Stimulated activated CD8-positive, alpha-beta memory T cell treated with anti-CD3 and anti-CD28 coated beads, Interleukin-12 subunit alpha, Interleukin-12 subunit beta, amount 100 ng/mL, for 1 hour (primary cell): ENCODE results near the gene WIPI1.
"Not testable (repeated sequence)": the region's sequence is repeated elsewhere in the genome, so short reads cannot be mapped to it uniquely, and the experiment has no call there.

Source experiments
- DNase-seq: peaks from one replicate; pipeline ENCODE4 v3.0.0-alpha.2; 2020; ENCODE audit warnings: low read depth

The WIPI1 gene

GRCh38 chr17:68383443-68384321 is 73.6 kb downstream of the WIPI1 start:
- DNase-seq = no peak

GRCh38 chr17:68383120-68383442 is 74.2 kb downstream of the WIPI1 start:
- no peak for DNase-seq

DNA sequence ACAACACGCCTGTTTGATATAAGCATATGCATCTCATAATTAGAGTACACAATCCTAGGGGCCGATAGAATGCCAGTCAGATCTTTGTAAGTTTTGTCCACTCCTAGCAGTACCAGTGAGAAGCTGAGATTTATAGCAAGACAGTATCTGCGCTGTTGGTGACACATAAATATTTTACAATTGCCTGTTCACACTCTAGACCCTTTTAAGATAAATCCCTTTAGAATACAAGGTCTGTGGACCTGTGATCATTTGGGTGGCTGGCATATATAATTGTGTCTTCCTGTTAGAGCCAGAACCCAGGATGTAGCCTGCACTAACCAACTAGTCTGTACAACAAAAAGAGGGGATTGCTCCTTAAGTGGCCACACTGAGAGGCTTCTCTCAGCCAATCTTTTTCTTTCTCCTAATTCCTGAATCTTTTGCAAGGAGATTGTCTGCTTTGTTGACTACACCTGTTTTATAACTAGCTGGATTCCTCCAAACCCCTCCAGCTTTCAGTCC is 74.7 kb downstream of the WIPI1 start:
- DNase-seq = no peak

- no peak for DNase-seq
Measured at GRCh38 chr17:68381076-68381900, 76.0 kb downstream of the WIPI1 start.

GRCh38 chr17:68379692-68380677 is 77.3 kb downstream of the WIPI1 start:
- DNase-seq = no peak

GRCh38 chr17:68379177-68379510 is 78.2 kb downstream of the WIPI1 start:
- DNase-seq = no peak

DNA sequence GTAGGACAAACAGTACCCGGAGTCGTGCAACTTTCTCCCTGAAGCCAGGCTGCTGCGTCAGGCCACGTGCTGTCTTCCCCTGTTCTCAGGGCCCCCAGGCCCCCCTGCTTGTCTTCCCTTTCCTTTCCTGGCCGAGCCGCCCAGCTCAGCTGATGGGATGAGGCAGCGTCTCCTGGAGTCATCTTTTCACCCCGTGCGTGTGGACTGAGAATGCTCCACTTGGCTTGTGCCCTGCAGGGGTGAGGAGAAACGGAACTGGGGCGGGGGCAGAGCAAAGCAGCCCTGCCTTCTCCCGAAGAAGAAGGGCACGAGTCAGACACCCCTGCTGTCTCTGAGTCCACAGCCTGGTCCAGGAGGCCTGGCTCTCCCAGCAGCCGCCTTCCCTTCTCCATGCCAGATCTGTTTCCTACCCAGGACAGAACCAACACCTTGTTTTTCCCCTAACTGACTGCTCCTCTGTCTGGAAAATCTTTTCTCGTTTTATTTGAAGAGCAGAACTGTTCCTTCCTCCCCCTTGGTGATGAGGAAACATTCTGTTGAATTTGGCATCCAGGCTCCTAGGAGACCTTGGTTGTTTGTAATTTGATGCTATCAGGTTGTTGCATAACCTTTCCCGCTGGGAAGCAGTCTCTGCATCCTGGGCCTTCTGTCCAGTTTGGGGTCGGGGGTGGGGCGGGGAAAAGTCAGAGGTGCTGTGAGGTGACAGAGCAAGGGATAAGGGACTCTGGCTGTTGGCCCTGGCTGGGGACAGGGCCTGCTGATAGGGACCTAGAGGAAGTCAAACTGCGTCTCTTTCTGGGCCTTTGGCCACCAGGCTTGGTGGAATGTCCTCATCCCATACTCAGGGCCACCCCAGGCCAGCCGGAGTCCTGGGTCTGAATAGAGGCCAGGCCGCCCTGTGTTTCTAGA is 78.8 kb downstream of the WIPI1 start:
- no peak for DNase-seq

DNA sequence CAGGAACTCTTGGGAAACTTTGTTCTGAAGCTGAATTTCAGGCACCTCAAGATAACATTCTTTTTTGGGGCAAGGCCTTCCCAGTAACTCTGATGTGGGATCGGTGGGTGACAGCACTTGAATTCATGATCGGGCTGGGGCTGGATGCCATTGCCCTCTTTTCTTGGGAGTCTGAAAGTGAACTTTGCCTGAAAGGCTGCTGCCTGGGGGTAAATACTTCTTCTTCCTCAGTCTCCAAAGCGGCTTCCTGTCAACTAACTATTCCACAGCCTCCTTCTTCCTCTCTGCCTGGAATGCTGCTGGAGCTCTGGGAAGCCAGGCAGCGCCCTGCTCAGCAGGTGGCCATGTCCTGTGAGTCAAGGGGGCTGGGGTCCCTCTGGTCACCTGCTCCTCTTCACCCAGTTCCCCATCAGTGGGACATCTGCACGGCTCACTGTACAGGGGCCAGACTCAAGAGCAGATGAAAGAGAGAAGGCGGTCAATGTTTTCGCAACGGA is 79.5 kb downstream of the WIPI1 start:
- DNase-seq = no peak

- DNase-seq = not testable (repeated sequence)
Measured at GRCh38 chr17:68376178-68376577, 81.1 kb downstream of the WIPI1 start.

DNA sequence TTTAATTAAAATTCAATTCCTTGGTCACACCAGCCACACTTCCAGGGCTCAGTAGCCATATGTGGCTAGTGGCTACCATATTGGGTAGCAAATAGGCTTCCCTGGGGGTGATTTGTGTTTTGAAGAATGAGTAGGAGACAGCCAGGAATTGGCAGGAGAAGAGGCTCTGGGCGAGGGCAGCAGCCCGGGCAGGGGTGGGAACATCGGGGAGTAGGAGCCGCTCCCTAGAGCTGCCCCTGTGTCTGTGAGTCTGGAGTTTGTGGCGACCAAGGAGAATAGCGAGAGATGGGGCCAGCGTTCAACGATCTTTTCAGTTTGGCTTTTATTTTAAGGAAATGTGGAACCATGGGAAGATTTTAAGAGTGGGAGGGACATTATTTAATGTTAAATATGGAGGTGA is 81.7 kb downstream of the WIPI1 start:
- no peak for DNase-seq
